Epidermal melanocyte (primary cell): Measurements from ENCODE around the gene GAMT.

Source experiments
- DNase-seq: peaks from one replicate; pipeline ENCODE4 v3.0.0; 2011; ENCODE audit warnings: low spot score; ENCODE audit not compliant: insufficient read length

GAMT gene

GRCh38 chr19:1386945-1387683, 14.2 kb downstream of the GAMT start:
- no peak for DNase-seq

DNA sequence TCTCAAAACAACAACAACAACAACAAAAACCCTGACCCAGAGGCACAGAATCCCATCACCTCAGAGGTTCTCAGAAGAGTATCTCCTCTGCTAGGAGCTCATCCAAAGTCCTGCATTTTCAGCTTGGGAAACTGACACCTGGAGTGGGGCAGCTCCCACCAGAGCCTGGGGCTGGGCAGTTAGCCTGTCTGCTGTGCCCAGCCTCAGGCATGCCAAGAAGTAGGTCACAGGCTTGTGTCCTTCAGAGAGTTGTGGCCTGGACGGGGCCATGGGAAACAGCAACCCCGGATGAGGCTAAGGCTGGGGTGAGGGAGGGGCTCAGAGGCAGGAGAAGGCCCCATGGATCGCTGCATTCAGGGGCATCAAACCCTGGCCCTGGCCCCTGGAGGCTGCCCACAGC, 15.5 kb downstream of the GAMT start:
- no peak for DNase-seq

DNA sequence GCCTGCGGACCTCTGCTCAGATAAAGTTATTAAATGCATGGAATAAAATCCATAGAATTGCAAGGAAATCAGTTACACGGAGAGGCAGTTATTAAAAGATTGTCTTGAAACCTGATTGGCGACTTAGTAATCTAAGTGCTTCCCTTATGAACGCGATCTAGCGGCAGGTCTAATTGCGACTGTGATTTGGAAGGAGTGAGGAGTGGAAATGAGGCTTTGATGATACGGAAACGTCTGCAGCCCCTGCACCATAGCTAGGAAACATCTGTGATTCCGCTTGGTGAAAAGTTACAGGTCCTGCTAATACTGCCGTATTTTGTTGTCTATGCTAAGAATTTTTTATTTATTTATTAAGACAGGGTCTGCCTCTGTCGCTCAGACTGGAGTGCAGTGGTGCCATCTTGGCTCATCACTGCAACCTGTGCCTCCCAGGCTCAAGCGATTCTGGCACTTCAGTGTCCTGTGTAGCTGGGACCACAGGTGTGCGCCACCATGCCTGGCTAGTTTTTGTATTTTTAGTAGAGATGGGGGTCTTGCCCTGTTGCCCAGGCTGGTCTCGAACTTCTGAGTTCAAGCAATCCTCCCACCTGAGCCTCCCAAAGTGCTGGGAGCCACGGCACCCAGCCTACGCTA, 16.7 kb downstream of the GAMT start:
- no peak for DNase-seq

- DNase-seq: no peak
These were observed 17.3 kb downstream of the GAMT start for GRCh38 chr19:1384085-1384462.

DNA sequence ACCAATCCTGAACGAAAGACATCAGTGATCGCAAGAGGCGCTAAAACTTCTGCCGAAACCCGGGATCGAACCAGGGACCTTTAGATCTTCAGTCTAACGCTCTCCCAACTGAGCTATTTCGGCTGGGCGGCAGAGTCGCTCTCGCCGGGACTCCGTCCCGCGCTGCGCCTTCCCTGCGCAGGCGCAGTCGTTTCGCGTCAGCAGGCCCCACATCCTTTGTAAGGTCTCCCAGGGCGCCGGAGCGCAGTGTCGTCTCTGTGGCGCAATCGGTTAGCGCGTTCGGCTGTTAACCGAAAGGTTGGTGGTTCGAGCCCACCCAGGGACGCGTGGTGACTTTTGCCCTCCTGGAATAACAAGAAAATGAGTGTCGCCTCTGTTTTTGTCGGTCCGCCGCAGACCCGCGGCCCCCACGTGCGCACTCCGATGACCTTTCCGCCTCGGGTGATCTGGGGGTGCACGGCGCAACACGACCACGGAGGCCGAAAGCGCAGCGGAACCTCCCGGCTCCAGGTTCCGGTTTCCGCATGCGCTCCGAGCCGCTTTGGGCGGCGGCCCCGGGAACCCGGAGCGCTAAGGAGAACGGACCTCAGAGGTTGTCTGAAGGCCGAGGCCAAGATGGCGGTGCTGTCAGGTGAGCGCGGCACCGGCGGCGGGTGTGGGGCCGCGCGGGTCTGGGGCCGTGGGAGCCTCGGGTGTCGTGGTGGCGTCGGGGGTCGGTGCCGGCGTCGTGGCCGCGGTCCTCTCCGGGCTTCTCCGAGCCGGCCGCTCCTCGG, 17.8 kb downstream of the GAMT start, which contains the start of gene NDUFS7:
TSS of gene NDUFS7 (plus strand) at position 596 of the 773 bp plus-strand sequence. CDS start at position 616, 20 bp downstream.
- DNase-seq: peak; percentile 61

- no peak for DNase-seq
These were observed 18.4 kb downstream of the GAMT start for GRCh38 chr19:1383017-1383311.

DNA sequence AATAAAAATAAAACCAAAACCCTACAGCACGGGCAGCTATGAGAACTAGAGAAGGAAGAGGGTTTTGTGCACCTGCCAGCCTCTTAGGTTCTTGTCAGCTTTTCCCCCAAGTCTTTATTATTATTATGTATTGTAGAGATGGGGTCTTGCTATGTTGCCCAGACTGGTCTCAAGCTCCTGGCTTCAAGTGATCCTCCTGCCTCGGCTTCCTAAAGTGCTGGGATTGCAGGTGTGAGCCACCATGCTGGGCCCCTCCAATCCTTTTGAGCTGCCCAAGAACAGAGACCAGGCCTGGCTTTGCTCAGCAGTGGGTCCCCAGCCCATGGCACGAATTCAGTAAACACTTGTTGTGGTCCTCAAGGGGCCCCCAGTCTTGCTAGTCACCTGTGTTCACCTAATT, 19.1 kb downstream of the GAMT start:
- DNase-seq: no peak

- no peak for DNase-seq
These were observed 21.3 kb downstream of the GAMT start for GRCh38 chr19:1379961-1380489.

- no peak for DNase-seq
These were observed 22.0 kb downstream of the GAMT start for GRCh38 chr19:1379126-1379905.

- DNase-seq: no peak
These were observed 23.2 kb downstream of the GAMT start for GRCh38 chr19:1377965-1378785.

- DNase-seq: no peak
These were observed 24.0 kb downstream of the GAMT start for GRCh38 chr19:1377176-1377964.

- DNase-seq: no peak
These were observed 24.9 kb downstream of the GAMT start for GRCh38 chr19:1376415-1376805.

GRCh38 chr19:1374250-1374577, 27.1 kb downstream of the GAMT start:
- DNase-seq: no peak

DNA sequence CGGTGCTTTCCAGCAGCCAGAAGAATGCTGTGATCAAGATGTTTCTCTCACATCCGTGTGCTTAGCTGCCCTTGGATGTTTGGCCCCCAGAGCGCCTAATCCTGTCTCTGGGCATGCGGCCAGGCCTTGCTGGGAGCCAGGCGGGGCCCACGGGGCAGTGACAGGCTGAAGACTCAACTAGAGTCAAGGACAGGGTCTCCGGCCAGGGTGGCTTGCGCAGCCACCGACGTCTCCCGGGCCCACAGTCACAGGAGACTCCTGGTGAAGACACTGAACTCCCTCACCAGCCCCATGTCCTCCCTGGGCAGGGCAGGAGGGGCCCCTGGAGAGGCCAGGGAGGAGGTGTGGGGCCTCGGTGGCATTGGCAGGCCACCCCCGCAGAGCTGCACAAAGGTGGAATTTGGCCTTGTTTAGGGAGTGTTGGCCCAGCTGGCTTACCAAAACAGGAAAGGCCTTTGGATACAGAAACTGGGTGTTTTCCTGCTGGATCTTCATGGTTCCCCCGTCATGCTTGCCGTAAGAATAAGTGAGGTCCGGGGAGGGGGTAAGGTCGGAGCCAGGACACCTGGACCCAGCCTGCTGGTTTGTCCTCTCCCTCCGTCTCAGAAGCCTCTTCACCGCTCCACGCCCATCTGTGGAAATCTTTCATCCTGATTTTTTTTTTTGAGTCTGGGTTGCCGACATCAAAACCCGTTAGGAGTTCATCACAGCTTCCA, 27.6 kb downstream of the GAMT start:
- DNase-seq: no peak

DNA sequence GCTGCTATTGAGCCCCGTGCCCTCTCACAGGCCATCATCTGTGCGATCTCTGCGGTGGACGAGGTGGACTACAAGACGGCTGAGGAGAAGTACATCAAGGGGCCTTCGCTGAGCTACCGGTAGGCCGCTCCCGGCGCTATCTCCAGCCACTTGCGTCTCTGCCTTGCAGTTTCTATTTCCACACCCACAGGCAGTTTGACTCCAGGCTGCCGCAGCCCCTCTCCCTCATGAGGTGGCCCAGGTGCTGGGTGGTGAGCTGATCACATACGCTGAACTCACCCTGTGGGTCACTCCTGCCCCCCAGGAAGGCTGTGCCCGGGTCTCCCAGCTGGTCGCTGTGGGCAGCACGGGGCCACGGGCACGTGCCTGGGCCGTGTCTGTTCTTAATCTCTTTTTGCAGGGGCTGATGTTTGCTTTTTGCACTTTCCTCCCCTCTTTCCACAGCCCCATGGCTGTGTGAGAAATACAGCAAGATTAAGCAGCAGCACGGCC, 28.3 kb downstream of the GAMT start:
- no peak for DNase-seq

GRCh38 chr19:1370579-1371361, 30.6 kb downstream of the GAMT start:
- no peak for DNase-seq

GRCh38 chr19:1369214-1369805, 32.0 kb downstream of the GAMT start:
- no peak for DNase-seq
